ENCODE measurements around the gene TRHDE.

GRCh38 chr12:72272731-72273498 lies 745 bp downstream of the TRHDE start:
- TF ChIP-seq ZBTB21 (CRISPR knock-in tag; IDR thresholded peaks at IDR 0.05; ENCODE audit: borderline replicate concordance) (no peak), IRF2 (CRISPR knock-in tag; IDR thresholded peaks at IDR 0.05; ENCODE audit: borderline replicate concordance, low read depth) (no peak), GABPB1 (CRISPR knock-in tag; IDR thresholded peaks at IDR 0.05) (no peak), NR1H2 (CRISPR knock-in tag; IDR thresholded peaks at IDR 0.05) (no peak), ZBTB43 (CRISPR knock-in tag; IDR thresholded peaks at IDR 0.05) (0 out of 2 replicates have a peak, but pooled peaks have one; percentile 14), CREM (CRISPR knock-in tag; IDR thresholded peaks at IDR 0.05) (0 out of 2 replicates have a peak, but pooled peaks have one; percentile 4), NR2C2 (CRISPR knock-in tag; IDR thresholded peaks at IDR 0.05) (no peak), AFF4 (CRISPR knock-in tag; IDR thresholded peaks at IDR 0.05; ENCODE audit: borderline replicate concordance) (no peak), NR3C1 (CRISPR knock-in tag; conservative IDR thresholded peaks at IDR 0.05; ENCODE audit: low read depth) (no peak), IRF1 (CRISPR knock-in tag; IDR thresholded peaks at IDR 0.05) (no peak), FOXP1 (CRISPR knock-in tag; IDR thresholded peaks at IDR 0.05; ENCODE audit: borderline replicate concordance) (peak; percentile 28; the same call in 1 of the 2 replicates)
- TF ChIP-seq, protein P1, sequence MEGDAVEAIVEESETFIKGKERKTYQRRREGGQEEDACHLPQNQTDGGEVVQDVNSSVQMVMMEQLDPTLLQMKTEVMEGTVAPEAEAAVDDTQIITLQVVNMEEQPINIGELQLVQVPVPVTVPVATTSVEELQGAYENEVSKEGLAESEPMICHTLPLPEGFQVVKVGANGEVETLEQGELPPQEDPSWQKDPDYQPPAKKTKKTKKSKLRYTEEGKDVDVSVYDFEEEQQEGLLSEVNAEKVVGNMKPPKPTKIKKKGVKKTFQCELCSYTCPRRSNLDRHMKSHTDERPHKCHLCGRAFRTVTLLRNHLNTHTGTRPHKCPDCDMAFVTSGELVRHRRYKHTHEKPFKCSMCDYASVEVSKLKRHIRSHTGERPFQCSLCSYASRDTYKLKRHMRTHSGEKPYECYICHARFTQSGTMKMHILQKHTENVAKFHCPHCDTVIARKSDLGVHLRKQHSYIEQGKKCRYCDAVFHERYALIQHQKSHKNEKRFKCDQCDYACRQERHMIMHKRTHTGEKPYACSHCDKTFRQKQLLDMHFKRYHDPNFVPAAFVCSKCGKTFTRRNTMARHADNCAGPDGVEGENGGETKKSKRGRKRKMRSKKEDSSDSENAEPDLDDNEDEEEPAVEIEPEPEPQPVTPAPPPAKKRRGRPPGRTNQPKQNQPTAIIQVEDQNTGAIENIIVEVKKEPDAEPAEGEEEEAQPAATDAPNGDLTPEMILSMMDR (IDR thresholded peaks at IDR 0.05) = no peak
